HG03280 (cell line): Measurements from ENCODE around the gene HACL1.
"Not testable (repeated sequence)": the region's sequence is repeated elsewhere in the genome, so short reads cannot be mapped to it uniquely, and the experiment has no call there.

ENCODE experiments used
- ATAC-seq: cut with Tn5 transposase; IDR thresholded peaks from one replicate; pipeline ENCODE4 v1.9.1; 2021; ENCODE audit warnings: mild to moderate bottlenecking, moderate library complexity; ENCODE audit not compliant: unreplicated experiment

HACL1 gene

DNA sequence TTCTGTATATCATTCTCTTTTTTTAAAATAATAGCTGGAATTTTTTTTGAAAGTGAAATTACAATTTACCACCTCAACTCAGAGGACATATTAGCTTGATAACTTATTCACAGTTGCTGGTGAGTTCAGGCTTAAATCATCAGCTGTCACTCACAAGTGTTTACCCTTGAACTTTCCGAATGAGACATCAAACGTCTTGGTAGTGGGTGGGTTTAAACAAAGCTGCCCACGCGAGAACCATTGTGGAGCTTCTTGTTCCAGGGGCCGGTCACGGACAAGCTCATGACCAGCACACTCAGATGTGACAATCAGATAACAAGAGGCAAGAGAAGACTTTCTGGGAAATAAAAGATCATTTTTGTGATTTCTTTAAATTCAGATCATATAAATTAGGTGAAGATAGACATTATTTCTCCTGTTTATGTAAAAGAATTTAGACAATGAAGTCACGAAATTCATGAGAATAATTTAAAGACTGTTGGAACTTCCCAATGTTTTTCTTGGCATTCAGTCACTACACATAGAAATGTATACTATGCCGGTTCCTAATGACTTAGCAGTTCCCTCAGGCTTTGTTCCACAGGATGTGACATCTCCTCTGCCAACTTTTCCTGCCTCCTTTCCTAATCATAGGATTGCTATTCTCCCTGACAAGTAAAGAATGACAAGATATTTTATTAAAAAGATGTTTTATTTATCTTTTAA is 29.4 kb upstream of the HACL1 start:
- peak; percentile 33 for ATAC-seq

- ATAC-seq: peak; percentile 99
Observed at GRCh38 chr3:15629860-15630597, 28.7 kb upstream of the HACL1 start.

- ATAC-seq: no peak
Observed at GRCh38 chr3:15628967-15629366, 27.6 kb upstream of the HACL1 start.

- ATAC-seq: no peak
Observed at GRCh38 chr3:15623535-15624440, 22.4 kb upstream of the HACL1 start.

DNA sequence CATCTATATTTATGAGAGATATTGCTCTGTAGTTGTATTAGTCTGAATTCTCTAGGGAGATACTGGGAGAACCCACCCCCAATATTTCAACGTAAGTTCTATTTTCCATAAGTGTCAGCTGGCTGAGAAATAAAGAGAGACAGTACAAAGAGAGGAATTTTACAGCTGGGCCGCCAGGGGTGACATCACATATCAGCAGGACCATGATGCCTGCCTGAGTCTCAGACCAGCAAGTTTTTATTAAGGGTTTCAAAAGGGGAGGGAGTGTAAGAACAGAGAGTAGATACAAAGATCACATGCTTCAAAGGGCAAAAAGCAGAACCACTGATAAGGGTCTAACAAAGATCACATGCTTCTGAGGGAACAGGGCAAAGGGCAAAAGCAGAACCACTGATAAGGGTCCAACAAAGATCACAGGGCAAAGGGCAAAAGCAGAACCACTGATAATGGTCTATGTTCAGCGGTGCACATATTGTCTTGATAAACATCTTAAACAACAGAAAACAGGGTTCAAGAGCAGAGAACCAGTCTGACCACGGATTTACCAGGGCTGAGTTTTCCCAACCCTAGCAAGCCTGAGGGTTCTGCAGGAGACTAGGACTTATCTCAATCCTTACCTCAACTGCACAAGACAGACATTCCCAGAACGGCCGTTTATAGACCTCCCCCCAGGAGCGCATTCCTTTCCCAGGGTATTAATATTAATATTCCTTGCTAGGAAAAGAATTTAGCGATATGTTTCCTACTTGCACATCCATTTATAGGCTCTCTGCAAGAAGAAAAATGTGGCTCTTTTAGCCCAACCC is 18.5 kb upstream of the HACL1 start:
- not testable (repeated sequence) for ATAC-seq

- no peak for ATAC-seq
Observed at GRCh38 chr3:15616053-15616452, 14.7 kb upstream of the HACL1 start.

- ATAC-seq: no peak
Observed at GRCh38 chr3:15614958-15615357, 13.6 kb upstream of the HACL1 start.

GRCh38 chr3:15612001-15612400 is 10.6 kb upstream of the HACL1 start:
- ATAC-seq: no peak

DNA sequence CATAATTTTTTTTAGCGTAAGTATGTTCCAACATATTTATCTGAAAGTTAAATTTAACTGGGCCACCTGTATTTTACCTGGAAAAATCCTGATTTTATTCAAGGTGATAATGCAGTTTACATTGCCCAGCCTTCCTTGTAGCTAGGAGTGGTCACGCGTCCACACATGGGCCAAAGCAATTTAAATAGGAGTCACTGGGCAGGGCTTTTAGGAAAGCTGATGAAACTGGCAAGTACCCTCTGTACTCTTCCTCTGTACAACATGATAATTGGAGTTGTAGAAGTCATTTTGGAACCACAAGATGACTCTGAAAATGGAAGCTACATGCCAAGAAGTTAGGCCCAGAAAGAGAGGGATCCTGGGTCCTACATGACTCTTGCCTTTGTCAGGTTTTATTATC is 9.6 kb upstream of the HACL1 start:
- ATAC-seq: no peak

DNA sequence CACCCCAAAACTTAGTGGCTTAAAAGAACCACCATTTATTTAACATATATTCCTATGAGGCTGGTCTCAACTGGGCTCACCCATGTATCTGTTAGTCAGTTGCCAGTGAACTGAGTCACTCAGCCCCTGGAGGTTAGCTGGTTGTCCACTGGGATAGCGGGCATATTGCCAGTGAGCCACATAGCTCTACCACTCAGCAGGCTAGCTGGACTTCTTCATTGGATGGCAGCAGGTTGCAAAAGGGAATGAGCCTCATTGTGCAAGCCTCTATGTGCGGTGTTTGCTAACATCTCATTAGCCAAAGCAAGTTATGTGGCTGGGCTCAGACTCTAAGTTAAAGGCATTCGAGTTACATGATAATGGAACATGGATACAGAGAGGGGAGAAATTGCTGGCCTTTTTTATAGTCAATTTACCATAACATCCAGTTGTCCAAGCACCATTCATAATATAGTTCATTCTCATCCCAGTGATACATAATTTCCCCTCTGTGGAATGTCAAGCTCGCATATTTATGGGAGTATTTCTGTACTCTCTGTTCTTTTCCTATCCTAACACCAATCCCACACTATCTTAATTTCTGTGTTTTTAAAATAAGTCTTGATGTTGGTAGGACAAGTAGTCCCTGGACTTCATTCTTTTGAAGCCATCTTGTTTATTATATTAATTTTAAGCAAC is 8.9 kb upstream of the HACL1 start:
- ATAC-seq: no peak

GRCh38 chr3:15606434-15606891 is 5.1 kb upstream of the HACL1 start:
- ATAC-seq: no peak

DNA sequence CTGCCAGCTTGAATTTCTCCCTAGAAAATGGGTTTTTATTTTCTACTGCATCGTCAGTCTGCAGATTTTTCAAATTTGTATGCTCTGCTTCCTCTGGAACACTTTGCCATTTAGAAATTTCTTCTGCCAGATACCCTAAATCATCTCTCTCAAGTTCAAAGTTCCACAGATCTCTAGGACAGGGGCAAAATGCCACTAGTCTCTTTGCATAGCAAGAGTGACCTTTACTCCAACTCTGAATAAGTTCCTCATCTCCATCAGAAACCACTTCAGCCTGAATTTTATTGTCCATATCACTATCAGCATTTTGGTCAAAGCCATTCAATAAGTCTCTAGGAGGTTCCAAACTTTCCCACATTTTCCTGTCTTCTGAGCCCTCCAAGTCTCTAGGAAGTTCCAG is 3.2 kb upstream of the HACL1 start:
- not testable (repeated sequence) for ATAC-seq

DNA sequence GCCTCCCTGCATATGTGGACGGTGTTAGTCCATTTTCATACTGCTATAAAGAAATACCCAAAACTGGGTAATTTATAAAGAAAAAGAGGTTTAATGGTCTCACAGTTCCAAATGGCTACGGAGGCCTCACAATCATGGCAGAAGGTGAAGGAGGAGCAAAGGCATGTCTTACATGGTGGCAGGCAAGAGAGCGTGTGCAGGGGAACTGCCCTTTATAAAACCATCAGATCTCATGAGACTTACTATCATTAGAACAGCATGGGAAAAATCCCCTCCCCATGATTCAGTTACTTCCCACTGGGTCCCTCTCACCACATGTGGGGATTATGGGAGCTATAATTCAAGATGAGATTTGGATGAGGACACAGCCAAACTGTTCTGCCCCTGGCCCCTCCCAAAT is 1.4 kb upstream of the HACL1 start:
- ATAC-seq: not testable (repeated sequence)

GRCh38 chr3:15602146-15602536 is 772 bp upstream of the HACL1 start:
- peak; percentile 12 for ATAC-seq

GRCh38 chr3:15601046-15601398 is 347 bp downstream of the HACL1 start:
- peak; percentile 8 for ATAC-seq

DNA sequence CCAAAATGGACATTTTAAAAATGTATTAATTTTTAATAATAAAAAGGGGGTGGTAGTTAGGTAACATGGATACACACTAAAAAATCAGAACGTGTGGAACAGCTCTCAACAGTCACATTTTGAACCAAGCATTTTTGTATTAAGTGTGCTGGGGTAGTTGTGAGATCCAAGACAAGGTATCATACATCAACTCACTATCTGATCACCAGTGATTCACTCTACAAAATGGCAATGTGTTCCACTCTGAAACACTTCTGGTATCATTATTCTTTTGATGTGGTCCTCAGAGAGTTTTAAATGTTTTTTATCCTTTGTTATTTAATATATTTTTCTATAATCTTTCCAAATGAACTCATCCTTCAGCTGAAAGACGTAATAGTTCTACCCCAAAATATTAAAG is 5.4 kb downstream of the HACL1 start:
- ATAC-seq: no peak

- no peak for ATAC-seq
Observed at GRCh38 chr3:15592968-15593367, 8.4 kb downstream of the HACL1 start.

DNA sequence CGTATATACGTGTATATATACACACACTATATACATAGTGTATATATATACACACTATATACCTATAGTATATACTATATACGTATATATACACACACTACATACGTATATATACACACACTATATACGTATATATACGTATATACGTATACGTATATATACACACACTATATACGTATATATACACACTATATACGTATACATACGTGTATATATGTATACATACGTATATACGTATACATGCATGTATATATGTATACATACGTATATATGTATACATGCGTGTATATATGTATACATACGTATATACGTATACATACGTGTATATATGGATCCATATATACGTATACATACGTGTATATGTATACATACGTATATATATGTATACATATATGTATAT is 9.4 kb downstream of the HACL1 start:
- no peak for ATAC-seq

GRCh38 chr3:15591242-15591641 is 10.1 kb downstream of the HACL1 start:
- ATAC-seq: no peak
